Right ventricle myocardium inferior (tissue), 1 donor: ENCODE data around the gene SS18L1. TPM values are rescaled to one million over a fixed set of nuclear protein-coding genes. Genes with fewer than 3 reads are reported as not detected.
"Not testable (repeated sequence)": the region's sequence is repeated elsewhere in the genome, so short reads cannot be mapped to it uniquely, and the experiment has no call there.

Experiments used
- ATAC-seq: fragments of 200-7000 bp; cut with Tn5 transposase; one replicate; pipeline ENCODE4 v1.9.1; 2020; ENCODE audit warnings: mild to moderate bottlenecking, moderate library complexity
- DNase-seq: peaks from one replicate; pipeline ENCODE4 v3.0.0; 2021; ENCODE audit errors: missing footprints
- intact Hi-C: fragments of 100-400 bp; cut with DNase I; formaldehyde crosslinking; loops from one replicate; pipeline ENCODE4 v1.11.0; 2022
- long read RNA-seq: library from polyadenylated mRNA; unstranded; transcript quantifications from one replicate; pipeline ENCODE4 v2.0.0, GENCODE V29; 2021
- total RNA-seq: library from RNA; stranded (reverse); fragmentation: NEBNext Ultra II Directional; extraction: Animal tissue kit (Norgen Biotek cat#: 25700); gene quantifications from one replicate; pipeline ENCODE4 v1.2.1, GENCODE V29; 2021
- donor health status: DM: no; HTN: yes; CAD: no; lungs with severe emphysema.

The SS18L1 gene
- 7.8 TPM for total RNA-seq
- long read RNA-seq, partial matches to known transcripts = 0 of 1 reads
- long read RNA-seq, other reads (novel, unspliced or antisense) = 1 of 1 reads

- intact Hi-C loops = loop anchor here (2.0 to 10.0 kb wide), 6 partner anchors 21 to 231 kb away; partner anchors contain the start of genes LSM14B, MTG2, OSBPL2 and TAF4
- DNase-seq = peak; percentile 94
- peak; percentile 96 for ATAC-seq
Measured at GRCh38 chr20:62143081-62143956, at the start of gene SS18L1, which contains the start of gene PSMA7. SS18L1 (plus strand) TSS chr20:62143769; CDS start chr20:62143821, 52 bp downstream. PSMA7 (minus strand) TSS chr20:62143394; CDS start chr20:62143303, 91 bp downstream.

- DNase-seq (no peak), ATAC-seq (no peak)
- intact Hi-C loops = no loop called here
Measured at GRCh38 chr20:62096421-62097380, 46.9 kb upstream of the SS18L1 start.

GRCh38 chr20:62097881-62098407 lies 45.6 kb upstream of the SS18L1 start:
- DNase-seq (no peak), ATAC-seq (no peak)
- intact Hi-C loops = no loop called here

DNA sequence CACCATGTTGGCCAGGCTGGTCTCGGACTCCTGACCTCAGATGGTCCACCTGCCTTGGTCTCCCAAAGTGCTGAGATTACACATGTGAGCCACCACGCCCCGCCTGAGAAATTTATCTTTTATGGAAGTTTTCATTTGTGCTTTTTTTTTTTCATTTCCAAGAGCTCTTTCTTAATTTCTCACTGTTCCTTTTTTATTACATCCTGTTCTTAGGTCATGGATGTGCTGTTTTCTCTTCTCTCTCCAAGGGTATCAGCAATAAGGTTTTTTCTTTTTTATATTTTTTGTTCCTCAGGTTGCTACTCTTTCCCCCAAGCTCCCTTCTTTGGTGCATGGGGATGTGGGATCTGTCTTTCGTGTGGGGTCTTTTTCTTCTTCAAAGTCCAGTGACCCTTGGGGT lies 42.5 kb upstream of the SS18L1 start:
- no peak for DNase-seq
- ATAC-seq = no peak
- intact Hi-C loops = no loop called here

DNA sequence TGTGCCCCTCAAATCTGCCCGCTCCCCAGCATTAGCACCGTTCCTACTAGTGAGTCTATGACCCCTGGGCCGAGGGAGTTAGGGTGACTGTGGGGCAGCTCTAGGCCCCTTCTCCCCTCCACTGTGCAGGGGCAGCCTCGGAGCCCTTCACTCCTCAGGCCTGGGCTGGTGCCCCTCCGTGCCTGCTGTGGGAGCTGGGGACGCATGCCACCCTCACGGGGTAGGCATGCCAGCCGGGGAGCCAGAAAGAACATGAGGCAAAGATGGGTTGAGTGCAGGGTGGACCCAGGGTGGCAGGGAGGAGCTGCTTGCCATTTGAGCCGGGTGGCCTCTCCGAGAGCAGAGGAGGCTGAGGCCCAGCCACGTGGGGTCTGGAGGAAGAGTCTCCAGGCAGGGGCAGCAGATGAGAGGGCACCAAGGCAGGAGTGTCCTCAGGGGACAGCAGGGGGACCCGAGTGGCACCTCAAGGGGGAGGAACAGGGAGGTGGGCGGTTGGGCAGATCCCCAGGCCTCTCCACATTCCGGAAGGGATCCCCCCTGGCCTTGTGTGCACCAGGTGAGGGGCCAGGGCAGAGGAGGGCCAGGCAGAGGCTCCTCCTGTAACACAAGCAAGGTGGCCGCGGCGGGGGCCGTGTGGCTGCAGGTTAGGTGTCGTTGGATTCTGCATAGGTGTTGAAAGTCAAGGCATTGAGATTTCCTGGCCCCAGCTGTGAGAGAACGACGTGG lies 39.9 kb upstream of the SS18L1 start:
- ATAC-seq (no peak), DNase-seq (no peak)
- intact Hi-C loops = no loop called here

DNA sequence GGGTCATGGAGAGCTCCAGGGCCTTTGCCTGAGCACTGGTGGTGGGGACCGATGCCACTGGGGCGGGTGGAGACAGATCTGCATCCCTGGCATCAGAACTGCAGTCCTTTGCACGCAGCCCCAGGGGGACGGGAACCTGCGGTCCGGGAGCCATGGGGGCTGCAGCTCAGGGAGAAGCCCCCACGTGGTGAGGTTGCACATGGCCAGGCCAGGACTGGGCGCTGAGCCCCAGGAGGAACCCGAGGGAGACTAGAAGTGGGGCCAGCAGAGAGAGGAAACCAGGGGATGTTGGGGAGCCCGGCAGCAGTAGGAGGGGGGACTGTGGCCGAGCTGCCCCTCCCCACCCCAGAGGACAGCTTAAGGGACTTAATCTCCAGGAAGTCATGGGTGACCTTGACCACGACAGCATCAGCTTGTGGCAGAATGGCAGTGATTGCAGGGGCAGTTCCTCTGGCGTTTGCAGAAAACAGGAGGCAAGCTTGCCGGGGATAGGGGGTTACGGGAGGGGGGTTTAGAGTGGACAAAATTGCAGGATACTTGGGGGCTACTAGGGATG lies 39.3 kb upstream of the SS18L1 start:
- DNase-seq (no peak), ATAC-seq (no peak)
- intact Hi-C loops = no loop called here

- DNase-seq = no peak
- intact Hi-C loops = no loop called here
- ATAC-seq = no peak
Measured at GRCh38 chr20:62104791-62105345, 38.7 kb upstream of the SS18L1 start.

DNA sequence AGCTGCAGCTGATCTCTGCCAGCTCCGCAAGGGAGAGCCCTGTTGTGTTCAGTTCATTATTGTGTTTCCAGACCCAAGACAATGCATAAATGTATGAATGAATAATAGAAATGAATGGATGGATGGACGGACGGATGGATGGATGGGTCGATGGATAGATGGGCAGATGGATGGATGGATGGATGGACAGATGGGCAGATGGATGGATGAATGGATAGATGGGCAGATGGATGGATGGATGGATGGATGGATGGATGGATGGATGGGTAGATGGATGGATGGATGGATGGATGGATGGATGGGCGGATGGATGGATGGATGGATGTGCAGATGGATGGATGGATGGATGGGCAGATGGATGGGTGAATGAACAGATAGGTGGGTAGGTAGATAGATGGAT lies 38.0 kb upstream of the SS18L1 start:
- ATAC-seq = no peak
- DNase-seq = no peak
- intact Hi-C loops = no loop called here

DNA sequence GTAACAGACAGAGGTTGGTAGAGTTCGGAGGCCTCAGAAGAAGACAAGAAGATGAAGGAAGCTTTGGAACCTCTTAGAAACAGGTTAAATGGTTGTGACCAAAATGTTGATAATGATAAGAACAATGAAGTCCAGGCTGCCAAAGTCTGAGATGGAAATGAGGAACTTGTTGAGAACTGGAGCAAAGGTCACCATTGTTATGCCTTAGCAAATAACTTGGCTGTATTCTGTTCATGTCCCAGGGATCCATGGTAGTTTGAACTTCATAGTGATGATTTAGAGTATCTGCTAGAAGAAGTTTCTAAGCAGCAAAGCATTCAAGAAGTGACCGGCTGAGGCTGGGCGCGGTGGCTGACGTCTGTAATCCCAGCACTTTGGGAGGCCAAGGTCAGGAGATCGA lies 32.4 kb upstream of the SS18L1 start:
- intact Hi-C loops = no loop called here
- ATAC-seq (no peak), DNase-seq (no peak)

DNA sequence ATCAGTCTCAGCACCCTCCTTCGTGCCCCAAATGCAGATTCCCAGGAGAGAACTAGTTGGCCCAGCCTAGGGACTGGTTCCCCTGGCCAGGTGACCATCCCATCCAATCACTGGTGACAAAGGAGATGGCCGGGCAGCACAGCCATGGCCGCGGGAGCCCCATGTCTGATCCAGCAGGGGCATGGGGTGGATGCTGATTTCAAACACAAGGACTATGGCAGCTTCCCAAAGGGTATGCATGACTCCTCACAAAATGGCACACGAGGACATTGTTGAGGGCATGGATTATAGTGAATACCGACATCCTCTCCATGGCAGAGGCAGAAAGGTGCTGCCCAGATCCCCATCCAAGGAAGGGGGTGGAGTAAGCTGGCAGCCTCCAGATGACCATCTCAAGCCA lies 31.2 kb upstream of the SS18L1 start:
- intact Hi-C loops = no loop called here
- no peak for ATAC-seq
- no peak for DNase-seq

DNA sequence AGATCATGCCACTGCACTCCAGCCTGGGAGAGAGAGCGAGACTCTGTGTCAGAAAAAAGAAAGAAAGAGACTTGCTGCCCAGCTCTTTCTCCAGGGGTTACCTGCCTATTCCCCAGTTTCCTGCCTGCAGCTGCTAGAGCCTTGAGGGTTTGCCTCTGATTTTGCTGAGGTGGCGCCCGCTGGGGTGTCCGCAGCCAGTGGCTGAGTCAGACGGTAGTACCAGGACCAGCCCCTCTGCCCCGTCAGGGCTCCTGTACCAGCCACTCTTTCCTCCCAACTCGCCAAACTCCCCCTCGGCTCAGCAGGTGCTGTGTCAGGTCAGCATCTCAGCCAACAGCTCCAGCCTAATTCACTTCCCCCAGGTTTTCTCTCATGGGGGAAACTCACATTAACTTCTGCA lies 28.7 kb upstream of the SS18L1 start:
- DNase-seq (no peak), ATAC-seq (no peak)
- intact Hi-C loops = no loop called here

DNA sequence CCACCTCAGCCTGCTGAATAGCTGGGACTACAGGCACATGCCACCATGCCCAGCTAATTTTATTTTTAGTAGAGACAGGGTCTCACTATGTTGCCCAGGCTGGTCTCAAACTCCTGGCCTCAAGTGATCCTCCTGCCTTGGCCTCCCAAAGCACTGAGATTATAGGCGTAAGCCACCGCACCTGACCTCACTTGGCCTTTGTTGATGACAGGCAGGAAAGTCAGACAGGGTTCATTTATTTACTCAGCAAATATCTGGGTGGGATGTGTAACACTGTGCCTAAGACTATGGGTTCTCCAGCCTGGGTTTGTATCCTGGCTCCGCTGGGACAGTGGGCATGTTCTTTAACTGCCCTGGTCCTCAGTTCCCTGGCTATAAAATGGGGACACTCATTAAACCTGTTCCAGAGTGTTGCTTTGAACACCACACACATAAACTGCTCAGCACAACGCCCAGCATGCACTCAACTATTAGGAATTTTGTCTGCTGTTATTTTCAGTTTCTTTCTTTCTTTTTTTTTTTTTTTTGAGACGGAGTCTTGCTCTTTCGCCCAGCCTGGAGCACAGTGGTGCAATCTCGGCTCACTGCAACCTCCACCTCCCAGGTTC lies 27.7 kb upstream of the SS18L1 start:
- ATAC-seq, intact Hi-C loops, DNase-seq: not testable (repeated sequence)

DNA sequence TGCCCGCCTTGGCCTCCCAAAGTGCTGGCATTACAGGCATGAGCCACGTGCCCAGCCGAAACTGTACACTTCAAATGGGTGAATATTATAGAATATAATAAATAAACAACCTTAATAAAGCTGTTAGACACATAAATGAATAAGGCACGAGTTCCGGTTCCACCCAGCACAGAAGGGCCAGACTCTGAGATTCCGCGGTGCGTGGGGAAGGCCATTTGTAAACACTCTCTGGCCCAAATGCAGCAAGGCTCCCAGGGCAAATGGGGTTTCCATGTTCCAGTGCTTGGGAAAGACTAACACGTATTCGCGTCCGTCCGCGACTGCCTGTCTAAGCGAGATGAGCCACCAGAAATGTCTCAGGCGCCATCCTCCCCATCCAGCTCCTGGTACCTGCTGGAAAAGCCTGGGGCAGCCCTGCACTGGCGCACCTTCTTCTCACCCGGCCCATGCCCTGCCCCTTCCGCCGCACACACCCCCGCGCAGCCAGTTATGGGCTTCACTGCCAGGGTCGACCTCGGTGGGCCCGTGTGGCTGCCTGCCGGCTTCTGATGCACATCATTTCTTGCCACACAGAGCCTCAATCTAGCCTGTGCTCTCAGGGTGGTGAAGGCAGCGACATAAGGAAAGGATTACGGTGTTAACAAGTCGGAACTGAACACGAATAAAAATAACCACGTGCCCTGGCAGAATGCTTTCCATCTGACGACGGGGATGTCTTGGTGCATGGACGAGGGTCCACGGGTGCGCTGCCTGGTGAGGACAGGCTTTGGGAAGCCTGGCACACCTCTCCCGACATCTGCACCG lies 26.8 kb upstream of the SS18L1 start:
- intact Hi-C loops = no loop called here
- no peak for DNase-seq
- ATAC-seq = no peak

DNA sequence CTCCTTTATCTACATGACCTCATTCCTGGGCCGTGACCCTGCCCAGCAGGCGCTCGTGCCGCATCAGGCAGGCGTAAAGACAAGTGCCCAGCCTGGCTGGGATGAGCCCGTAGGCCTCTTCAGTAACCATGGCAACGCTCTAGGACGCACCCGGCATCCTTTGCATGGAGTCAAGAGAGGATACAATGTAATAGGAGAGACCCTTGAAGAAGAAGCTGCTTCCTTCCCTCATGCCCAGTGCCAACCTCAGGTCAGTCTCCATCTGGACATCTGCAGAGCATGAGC lies 26.3 kb upstream of the SS18L1 start:
- intact Hi-C loops = no loop called here
- DNase-seq = no peak
- ATAC-seq = no peak

- DNase-seq = no peak
- intact Hi-C loops = no loop called here
- no peak for ATAC-seq
Measured at GRCh38 chr20:62117658-62118057, 25.9 kb upstream of the SS18L1 start.

DNA sequence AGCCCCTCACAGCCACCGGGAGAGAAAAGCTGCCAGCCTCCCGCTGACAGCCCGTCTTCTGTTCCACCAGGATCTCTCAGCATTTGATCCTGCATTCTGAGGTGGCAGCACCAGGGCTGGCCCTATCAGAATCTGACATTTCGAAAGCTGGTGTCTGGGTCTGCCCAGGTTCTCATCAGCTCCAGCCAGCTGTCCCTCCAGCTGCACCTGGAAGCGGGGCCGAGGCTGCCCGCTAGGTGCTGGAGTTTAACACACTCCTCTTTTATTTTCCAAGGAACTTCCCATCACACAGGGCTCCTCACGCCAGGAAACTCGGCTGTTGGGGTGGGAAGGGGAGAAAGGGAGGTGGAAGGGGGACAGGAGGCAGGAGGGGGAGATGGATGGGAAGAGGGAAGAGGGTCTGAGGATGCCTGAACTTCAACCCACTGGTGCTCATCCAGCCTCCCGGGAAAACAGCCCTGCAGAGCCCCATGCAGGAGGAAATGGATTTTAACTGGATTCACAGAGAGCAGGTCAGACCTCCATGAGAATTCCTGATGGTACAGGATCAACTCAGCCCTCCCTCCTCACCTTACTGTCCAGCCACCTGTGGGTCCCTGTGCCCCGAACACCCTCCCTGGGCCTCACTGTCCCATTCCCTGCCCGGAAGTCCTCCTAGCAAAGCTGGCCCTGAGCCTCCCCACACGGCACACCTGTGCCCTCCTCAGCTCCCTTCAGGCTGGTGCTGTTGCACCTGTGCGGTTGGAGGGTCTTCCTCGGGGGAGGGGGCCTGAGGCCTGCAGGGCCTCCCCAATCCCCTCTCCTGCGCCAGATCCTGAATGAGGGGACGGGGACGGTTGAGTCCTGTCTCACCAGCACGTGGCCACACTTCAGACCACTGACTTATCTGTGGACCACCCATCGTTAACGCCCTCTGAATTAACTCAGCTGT lies 25.2 kb upstream of the SS18L1 start:
- intact Hi-C loops = no loop called here
- no peak for ATAC-seq
- no peak for DNase-seq
